HTR-8/SVneo (cell line): ENCODE results near the gene CLK3.
"Not testable (repeated sequence)": the region's sequence is repeated elsewhere in the genome, so short reads cannot be mapped to it uniquely, and the experiment has no call there.

Experiments used
- DNase-seq: peaks from one replicate; pipeline ENCODE4 v3.0.0; 2011; ENCODE audit warnings: low spot score, mixed read lengths; ENCODE audit not compliant: insufficient read length
- FAIRE-seq: peaks from 2 replicates; lab custom pipeline; 2011; peaks lifted over from hg19 to GRCh38; lab: Jason Lieb, UNC

CLK3 gene

DNA sequence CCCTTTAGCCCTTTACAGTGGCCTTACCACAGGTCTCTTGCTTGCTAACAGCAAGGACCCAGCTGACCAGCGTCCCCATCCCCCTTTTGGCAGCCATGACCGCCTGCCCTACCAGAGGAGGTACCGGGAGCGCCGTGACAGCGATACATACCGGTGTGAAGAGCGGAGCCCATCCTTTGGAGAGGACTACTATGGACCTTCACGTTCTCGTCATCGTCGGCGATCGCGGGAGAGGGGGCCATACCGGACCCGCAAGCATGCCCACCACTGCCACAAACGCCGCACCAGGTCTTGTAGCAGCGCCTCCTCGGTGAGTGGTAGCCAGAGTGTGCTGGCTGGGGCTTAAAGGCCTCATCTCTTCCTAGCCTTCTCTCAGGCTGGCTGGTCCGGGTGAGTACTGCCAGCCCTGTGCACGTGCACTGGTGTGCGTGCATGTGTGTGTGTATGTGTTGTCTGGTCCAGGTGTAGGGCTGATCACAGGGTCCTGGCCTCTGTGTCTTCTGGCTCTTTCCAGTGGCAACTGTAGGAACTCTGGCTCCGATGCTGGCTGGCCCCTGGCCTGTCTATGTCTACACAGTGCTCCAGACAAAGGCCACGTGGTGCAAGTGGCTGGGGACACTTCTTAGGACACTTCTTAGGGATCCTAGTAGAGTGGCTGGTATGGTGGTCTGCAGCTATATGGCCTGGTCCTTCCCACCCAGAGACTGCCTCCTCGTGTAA, 4.4 kb downstream of the CLK3 start:
- DNase-seq (no peak), FAIRE-seq (no peak)

DNA sequence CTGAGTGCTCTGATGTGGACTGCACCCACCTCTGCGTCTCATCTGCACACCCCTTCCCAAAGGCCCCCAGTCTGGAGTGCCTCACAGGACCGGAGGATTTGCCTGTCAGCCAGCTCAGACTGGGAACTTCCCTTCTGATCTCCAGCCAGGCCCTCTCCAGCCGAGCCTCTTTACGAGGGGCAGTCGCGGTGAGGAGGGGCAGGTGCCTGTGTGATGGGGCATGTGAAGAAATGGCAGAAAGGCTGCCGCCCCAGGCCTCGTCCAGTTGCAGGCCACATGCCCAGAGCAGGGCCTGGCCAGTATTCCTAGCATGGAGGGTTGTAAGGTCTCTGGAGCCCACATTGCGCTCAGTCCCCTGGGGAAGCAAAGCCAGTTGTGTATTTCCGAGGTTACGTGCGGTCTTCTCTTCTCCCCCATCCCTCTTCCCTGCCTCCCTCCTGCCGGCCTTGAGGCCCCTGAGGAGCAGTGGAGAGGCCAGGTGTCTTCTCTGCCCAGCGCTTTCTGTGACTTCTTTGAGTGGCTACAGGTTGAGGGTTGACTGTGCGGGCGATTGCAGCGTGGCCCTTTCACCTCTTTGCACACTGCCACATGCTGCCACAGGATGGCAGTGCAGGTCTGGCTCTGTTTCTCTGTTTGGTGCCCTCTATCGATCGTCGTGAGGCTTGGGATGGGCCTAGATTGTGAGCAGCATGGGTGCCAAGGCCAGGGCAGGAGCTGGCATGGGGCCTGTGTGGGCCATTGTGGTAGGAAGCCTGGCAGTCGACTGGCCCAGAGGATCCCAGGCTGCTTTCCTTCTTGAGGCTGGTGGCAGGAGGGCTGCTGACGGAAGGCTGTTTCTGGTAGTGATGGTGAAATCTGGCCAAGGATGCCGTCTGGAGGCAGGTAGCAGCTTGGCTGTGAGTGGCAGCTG, 5.3 kb downstream of the CLK3 start:
- DNase-seq, result peak; percentile 74
- peak; percentile 4 for FAIRE-seq

DNA sequence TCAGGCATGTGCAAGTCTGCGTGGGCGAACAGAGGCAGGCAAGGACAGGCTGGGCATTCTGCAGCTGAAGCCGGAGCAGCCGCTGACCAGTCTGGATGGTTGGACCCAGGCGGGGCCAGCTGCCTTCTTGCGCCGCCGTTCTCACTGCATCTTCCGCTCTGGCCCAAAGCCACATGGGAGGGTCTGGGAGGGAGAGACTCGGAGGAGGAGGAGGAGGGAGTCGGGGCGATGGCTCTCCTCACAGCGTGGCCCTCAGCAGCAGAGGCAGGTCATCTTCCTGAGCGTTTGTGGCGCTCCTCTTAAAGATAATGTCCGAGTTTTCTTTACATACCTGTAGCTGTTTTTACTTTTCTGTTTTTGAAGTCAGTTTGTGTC, 5.9 kb downstream of the CLK3 start:
- FAIRE-seq, result no peak

DNA sequence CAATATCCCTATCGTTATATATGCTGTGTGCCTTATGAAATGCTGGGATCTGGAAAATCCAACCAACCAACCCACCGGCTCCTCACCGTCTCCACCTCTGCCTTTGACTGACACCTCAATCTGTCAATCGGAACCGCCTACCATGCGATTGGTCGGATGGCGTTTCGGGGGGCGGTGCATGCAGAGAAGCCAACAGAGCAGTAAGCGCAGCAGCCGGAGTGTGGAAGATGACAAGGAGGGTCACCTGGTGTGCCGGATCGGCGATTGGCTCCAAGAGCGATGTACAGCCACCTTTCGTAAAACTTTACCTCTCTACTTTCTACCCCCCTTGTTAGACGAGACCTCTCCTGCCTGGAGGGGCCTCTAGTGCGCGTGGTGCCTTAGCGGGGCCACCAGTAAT, 6.3 kb downstream of the CLK3 start:
- no peak for FAIRE-seq
- DNase-seq, result no peak

More for the DNA sequence above, 5.9 kb downstream of the CLK3 start:
- no peak for DNase-seq

DNA sequence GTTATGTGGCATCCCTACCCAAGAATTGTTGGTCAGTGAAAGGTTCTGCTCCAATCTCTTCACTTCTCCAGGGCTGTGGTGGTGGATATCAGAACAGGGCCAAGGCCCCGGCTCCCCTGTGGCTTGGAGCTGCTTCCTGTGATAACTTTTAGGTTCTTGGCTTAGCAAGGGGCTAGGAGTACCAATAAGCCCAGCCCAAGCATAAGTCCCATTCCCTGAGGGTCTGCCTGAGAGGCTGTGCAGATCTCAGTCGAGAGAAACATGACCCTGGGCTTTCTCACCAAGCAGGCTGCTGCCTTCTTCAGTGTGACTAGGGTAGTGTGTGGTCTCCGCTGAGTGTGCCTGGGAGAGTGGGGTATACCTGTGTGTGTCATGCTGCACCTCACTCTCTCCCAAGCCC, 7.1 kb downstream of the CLK3 start:
- FAIRE-seq (no peak), DNase-seq (no peak)

DNA sequence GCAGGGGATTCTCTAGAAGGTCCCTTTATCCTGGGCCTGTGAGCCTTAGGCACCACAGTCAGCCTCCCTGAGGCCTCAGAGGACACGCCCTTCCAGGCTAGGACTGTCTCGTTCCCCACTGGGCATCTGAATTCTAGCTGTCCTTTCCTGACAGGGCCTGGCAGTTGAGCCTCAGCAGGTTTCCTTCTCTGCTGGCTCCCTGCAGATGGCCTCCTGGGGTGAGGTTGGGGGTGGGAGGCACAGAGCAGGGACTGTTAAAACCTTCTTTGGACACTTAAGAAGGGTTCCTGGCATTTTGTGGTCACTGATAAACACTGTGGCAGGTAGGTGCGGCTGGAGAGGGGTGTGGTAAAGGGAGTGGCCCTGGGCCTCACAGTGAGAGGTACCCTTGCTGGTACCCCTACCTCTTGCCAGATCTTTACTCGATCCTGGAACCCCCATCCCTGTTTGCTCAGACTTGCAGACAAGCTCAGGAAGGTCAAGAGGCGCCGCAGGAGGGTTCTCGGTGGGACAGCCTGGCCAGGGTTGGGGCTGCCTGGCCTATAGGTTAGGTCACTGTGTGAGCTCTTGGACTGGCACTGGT, 8.5 kb downstream of the CLK3 start:
- DNase-seq (no peak), FAIRE-seq (no peak)

DNA sequence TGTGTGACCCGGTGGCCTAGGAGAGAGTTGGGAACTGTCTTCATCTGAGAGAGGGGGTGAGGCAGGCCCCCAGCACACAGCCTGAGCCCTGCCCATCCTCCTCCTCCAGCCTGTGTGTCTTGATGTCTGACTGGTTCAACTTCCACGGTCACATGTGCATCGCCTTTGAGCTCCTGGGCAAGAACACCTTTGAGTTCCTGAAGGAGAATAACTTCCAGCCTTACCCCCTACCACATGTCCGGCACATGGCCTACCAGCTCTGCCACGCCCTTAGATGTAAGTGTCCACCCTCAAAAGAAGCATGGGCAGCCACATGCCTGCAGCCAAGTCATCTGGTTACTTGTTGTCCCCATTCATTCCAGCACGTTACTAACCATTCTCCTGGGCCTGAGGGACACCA, 10.1 kb downstream of the CLK3 start:
- no peak for DNase-seq
- FAIRE-seq, result no peak

DNA sequence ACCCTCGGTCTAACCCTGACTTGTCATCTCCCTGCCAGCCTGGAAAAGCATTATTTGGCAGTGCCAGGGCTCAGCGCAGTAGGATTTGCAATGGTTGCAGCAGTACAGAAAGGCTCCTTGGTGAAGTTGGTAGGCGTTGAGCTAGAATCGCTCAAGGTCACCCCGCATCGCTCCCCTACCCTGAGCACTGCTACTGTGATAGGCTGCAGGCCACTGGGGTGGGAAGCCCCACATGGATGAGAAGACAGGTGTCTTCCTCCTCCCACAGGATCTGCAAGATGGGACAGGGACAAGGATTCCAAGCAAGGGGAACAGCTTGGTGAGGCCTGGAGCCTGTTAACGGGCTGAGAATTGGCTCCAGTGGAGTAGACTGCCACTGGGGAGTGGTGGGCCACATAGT, 10.7 kb downstream of the CLK3 start:
- no peak for FAIRE-seq
- no peak for DNase-seq

DNA sequence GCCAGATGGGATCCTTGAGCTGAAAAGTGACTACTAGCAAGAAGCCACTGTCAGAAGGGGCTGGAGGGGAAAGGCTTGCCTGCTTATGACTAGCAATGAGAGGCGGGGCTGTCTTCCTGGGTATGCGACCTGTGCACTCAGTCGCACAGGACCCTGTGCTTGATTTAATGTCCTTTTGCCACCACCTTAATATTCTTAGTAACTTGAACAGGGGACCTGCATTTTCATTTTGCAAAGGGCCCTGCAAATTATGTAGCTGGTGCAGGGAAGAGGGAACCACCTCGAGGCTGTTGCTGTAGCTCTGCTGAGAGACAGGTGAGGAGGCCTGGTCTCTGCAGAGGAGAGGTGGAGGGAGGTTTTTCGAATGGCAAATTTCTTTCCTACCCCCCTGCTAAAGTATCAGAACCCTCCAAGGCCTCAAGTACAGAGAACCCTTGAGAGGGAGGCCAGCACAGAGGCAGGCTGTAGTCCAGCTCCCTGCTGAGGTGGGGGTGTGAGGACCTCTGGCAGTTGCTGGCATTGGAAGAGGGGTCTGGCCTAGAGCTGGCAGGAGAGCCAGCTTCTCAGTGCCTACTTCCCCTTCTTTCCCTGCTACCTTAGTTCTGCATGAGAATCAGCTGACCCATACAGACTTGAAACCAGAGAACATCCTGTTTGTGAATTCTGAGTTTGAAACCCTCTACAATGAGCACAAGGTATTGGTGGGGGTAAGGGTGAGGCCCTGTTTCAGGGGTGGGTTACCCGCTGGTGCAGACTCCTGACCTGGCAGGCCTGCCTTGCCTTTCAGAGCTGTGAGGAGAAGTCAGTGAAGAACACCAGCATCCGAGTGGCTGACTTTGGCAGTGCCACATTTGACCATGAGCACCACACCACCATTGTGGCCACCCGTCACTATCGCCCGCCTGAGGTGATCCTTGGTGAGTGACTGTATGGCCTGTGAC, 11.4 kb downstream of the CLK3 start:
- DNase-seq, result no peak
- no peak for FAIRE-seq

DNA sequence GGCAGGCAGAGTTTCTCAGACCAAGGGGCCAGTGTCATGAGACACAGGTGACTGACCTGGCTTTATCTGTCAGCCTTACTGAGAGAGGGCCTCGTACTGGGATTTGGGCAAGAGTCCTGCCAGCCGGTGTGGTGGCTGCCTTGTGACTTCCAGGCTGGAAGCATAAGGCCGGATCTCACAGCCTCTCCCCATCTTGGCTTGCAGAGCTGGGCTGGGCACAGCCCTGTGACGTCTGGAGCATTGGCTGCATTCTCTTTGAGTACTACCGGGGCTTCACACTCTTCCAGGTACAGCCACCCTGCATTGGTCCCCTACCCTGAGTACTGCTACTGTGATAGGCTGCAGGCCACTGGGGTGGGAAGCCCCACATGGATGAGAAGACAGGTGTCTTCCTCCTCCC, 12.1 kb downstream of the CLK3 start:
- DNase-seq, result no peak

DNA sequence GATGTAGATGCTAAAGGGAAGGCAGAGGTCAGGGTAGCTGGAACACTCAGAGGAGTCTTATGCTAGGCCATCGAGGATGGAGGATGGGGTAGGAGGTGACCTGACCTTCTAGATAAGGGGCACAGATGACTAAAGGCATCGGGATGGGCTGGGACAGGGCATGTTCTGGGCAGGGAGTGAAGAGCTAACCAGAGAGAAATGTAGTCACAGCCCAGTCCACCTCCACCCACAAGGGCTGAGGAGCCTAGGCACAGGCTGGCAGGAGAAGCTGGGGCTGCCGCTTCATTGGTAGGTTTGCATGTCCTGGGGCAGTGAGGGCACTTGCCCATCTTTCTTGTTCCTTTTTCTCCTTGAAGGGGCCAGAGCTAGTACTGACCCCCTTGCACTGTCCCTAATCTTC, 12.6 kb downstream of the CLK3 start:
- FAIRE-seq, result no peak
- no peak for DNase-seq

More for the DNA sequence above, 12.1 kb downstream of the CLK3 start:
- FAIRE-seq, result no peak

DNA sequence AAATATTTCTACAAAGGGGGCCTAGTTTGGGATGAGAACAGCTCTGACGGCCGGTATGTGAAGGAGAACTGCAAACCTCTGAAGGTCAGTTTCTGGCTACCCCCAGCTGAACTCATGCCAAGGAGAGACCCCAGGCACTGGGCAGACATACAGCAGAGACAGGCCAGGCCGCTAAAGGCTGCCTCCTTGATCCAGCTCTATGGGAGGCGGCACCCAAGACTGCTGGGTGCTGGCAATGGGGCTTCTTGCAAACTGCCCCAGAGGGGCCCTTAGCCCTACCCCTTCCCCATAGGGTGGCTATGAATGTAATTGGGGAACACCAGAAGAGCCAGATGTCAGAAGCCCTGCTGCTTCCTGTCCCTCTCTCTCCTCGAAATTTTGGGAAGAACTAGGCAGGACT, 13.3 kb downstream of the CLK3 start:
- no peak for FAIRE-seq
- no peak for DNase-seq

DNA sequence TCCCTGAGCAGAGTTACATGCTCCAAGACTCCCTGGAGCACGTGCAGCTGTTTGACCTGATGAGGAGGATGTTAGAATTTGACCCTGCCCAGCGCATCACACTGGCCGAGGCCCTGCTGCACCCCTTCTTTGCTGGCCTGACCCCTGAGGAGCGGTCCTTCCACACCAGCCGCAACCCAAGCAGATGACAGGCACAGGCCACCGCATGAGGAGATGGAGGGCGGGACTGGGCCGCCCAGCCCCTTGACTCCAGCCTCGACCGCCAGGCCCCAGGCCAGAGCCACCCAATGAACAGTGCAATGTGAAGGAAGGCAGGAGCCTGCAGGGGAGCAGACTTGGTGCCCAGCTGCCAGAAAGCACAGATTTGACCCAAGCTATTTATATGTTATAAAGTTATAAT, 14.1 kb downstream of the CLK3 start:
- FAIRE-seq, DNase-seq: not testable (repeated sequence)

DNA sequence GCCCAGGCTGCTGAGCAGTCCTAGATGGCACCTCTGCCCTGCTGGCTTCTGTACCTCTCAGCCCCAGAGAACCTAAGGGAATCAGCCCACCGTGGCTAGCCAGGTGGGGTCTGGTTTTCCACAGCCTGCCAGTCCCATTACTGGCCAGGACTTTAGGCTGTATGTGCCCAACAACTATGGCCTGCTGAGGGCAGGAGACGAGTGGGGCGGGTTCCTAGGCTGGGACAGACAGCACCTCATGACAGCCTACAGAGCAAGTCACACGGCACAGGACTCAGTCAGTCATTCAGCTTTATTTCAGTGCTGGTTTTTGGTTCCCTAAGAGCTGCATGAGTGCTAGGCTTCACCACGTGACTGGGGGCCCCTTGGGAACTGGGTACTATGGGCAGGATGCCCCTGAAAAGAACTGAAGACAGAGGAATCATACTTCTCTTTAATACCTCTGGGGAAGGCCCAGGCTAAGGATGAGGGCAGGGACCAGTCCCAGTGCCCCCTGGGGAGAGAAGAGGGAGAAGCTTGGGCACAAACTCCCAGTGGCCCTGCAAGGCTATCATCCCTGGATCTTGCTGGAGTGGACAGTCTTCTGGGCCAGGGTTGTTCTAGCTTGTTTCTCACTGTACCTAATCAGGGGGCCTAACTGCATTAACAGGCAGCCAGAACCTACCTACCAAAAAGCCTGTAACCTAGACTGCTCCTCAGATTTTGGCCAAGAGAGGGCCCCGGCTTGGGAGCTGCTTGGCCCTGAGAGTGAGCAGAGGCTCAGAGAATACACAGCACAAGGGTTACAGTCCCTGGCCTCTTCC, 14.8 kb downstream of the CLK3 start:
- no peak for DNase-seq
- no peak for FAIRE-seq

DNA sequence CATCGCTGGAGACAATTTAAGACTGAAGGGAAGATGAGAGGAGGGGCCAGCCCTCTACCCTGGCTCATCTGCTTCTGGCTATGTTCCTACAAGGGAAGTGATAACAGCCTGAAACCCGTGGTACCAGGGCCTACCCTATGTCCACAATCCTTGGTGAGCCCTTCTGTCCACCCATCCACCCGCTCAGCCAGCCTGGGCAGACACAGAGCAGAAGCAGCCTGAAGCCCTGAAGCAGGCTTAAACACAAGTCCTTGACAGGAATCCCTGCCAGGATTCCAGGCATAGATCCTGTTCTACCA, 15.4 kb downstream of the CLK3 start:
- FAIRE-seq (no peak), DNase-seq (no peak)

DNA sequence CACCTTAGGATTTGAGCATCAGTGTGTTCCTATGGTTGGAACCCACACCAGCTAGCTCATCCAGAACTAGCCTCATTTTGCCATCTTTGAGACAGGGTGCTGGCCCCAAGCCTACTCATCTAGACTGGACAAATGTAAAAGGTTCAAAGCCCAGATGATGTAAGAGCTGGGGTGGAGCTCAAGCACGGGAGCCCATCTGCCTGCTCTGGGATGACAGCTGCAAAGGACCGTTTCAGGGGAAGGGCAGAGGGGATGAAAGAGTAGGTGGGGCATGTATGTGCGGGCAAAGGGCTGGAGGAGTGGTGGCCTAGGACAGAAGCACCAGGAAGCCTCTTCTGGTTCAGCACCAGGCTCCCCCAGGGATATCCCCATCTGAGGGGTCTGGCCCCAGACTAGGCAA, 15.8 kb downstream of the CLK3 start:
- no peak for FAIRE-seq
- no peak for DNase-seq

DNA sequence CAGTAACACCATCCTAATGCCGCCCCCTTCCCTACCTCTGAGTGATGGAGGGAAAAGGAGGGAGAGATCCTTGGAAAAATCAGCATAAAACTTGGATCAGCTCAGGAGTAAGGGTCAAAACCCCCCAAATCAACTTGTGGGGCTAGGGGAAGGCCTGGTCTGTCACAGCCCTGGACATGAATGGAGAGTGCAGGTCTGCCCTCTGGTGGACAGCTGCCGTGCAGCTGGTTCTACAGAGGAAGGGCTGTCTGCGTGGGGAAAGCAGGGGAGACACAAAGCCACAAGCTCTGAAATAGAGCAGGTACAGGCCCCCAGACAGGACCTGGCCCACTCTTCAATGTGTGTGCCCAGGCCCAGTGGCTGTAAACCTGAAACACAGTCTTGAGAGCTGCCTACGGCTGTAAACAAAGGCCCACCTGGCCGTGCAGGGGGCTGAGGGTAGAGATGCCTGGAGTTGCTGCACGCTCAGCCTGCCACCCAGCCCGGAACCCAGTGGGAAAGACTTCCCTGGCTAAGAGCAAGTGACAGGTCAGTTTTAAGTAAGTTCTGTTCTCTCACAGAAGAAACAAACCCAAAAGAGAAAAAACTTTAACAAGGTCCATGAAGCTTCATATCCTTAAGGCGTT, 16.4 kb downstream of the CLK3 start:
- FAIRE-seq (no peak), DNase-seq (peak; percentile 76)

DNA sequence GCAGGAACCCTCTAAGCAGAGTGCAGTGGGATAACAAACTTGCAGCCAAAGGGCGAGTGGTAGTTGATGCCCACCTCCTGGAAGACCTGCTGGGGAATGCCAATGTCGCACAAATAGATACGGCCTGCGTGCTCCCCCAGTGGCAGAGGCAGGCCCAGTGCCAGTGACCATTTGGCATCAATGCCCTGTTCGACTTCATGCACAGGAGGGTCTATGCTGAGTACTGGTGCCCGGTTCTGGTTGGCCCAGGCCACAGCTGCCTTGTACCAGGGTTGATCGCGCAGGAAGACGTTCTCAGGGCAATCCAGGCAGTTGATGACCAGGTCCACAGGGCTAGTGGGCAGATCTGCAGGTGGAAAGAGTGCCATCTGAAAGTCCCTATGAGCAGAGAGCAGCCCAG, 17.0 kb downstream of the CLK3 start:
- FAIRE-seq, result no peak
- no peak for DNase-seq

DNA sequence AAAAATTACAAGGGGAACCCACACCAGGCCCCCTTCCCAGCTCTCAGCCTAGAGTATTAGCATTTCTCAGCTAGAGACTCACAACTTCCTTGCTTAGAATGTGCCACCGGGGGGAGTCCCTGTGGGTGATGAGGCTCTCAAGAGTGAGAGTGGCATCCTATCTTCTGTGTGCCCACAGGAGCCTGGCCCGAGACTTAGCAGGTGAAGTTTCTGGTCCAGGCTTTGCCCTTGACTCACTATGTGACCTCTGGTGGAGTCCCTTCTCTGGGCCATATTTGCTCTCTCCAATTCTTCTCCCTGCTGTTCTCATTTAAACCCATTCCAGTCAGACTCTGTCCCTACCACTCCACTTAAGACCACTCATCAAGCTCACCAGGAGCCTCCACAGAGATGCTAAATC, 18.1 kb downstream of the CLK3 start:
- FAIRE-seq, result no peak
- DNase-seq, result no peak
